GM12872 (cell line): ENCODE results near the gene SUN1.

Experiments
- CTCF ChIP-seq: IDR thresholded peaks from 3 replicates; pipeline ENCODE4 v1.5.1; 2011; ENCODE audit warnings: low read depth, mild to moderate bottlenecking, low read length, moderate library complexity; ENCODE audit not compliant: insufficient read depth

Gene SUN1

GRCh38 chr7:818031-818699 lies 14.1 kb upstream of the SUN1 start:
- TF ChIP-seq CTCF, result peak; percentile 51; the same call in 2 of the 3 replicates

- TF ChIP-seq CTCF, result no peak
These were observed 11.9 kb upstream of the SUN1 start for GRCh38 chr7:820341-820740.

- TF ChIP-seq CTCF, result no peak
These were observed 10.6 kb upstream of the SUN1 start for GRCh38 chr7:821688-822087.

- TF ChIP-seq CTCF, result no peak
These were observed 9.5 kb upstream of the SUN1 start for GRCh38 chr7:822692-823276.

GRCh38 chr7:823649-824048 lies 8.6 kb upstream of the SUN1 start:
- TF ChIP-seq CTCF, result no peak

GRCh38 chr7:824081-824480 lies 8.2 kb upstream of the SUN1 start:
- TF ChIP-seq CTCF, result no peak

GRCh38 chr7:824664-825063 lies 7.6 kb upstream of the SUN1 start:
- no peak for TF ChIP-seq CTCF
